C4-2B (cell line): ENCODE measurements around the gene BUB1.
"Not testable (repeated sequence)": the region's sequence is repeated elsewhere in the genome, so short reads cannot be mapped to it uniquely, and the experiment has no call there.

ENCODE experiments used
- H3K27ac ChIP-seq: fragments of 450-650 bp; 2 replicates; pipeline ENCODE4 v1.5.1; 2017

The BUB1 gene

GRCh38 chr2:110613927-110614326, 63.9 kb downstream of the BUB1 start:
- not testable (repeated sequence) for H3K27ac ChIP-seq

- not testable (repeated sequence) for H3K27ac ChIP-seq
These were observed 67.1 kb downstream of the BUB1 start for GRCh38 chr2:110610613-110611250.

GRCh38 chr2:110609843-110610612, 67.8 kb downstream of the BUB1 start:
- H3K27ac ChIP-seq, result not testable (repeated sequence)

GRCh38 chr2:110608788-110609502, 68.9 kb downstream of the BUB1 start:
- H3K27ac ChIP-seq, result not testable (repeated sequence)

- H3K27ac ChIP-seq, result not testable (repeated sequence)
These were observed 72.8 kb downstream of the BUB1 start for GRCh38 chr2:110605057-110605456.

GRCh38 chr2:110603917-110604591, 73.8 kb downstream of the BUB1 start:
- H3K27ac ChIP-seq, result not testable (repeated sequence)

GRCh38 chr2:110602139-110602538, 75.7 kb downstream of the BUB1 start:
- H3K27ac ChIP-seq, result not testable (repeated sequence)

GRCh38 chr2:110591973-110592372, 85.9 kb downstream of the BUB1 start:
- H3K27ac ChIP-seq, result not testable (repeated sequence)

- H3K27ac ChIP-seq, result not testable (repeated sequence)
These were observed 88.1 kb downstream of the BUB1 start for GRCh38 chr2:110589677-110590330.

GRCh38 chr2:110588520-110588919, 89.3 kb downstream of the BUB1 start:
- H3K27ac ChIP-seq, result not testable (repeated sequence)
